WTC11 (cell line): ENCODE measurements around the gene TMEM214. TPM values are rescaled to one million over a fixed set of nuclear protein-coding genes. Genes with fewer than 3 reads are reported as not detected.

ENCODE experiments used
- ATAC-seq: fragments of 200-7000 bp; cut with Tn5 transposase; 2 replicates; pipeline ENCODE4 v1.10.0; 2021; ENCODE audit warnings: mild to moderate bottlenecking, moderate library complexity
- CTCF ChIA-PET: fragments of 300-600 bp; sonication (Branson Sonifier 250); formaldehyde crosslinking; loops from one replicate; lab custom pipeline; 2021; ENCODE audit warnings: antibody characterized with exemption; lab: Charles Lee
- POLR2A ChIA-PET: fragments of 350-600 bp; sonication (Branson Sonifier 250); formaldehyde crosslinking; loops from one replicate; lab custom pipeline; 2021; ENCODE audit warnings: antibody characterized with exemption; lab: Charles Lee
- DNase-seq: peaks from one replicate; pipeline ENCODE4 v3.0.0; 2021; ENCODE audit warnings: low spot score
- H3K27ac Mint-ChIP-seq: 2 replicates; pipeline ENCODE4 v1.8.0; 2021; ENCODE audit warnings: mixed read lengths
- H3K27me3 Mint-ChIP-seq: 2 replicates; pipeline ENCODE4 v1.8.0; 2021; ENCODE audit warnings: low read depth, mild to moderate bottlenecking, moderate library complexity, mixed read lengths
- H3K36me3 Mint-ChIP-seq: 2 replicates; pipeline ENCODE4 v1.8.0; 2021; ENCODE audit warnings: mixed read lengths
- H3K4me1 Mint-ChIP-seq: 2 replicates; pipeline ENCODE4 v1.8.0; 2022; ENCODE audit warnings: mixed read lengths
- H3K4me3 Mint-ChIP-seq: 2 replicates; pipeline ENCODE4 v1.8.0; 2021; ENCODE audit warnings: mild to moderate bottlenecking, moderate library complexity, mixed read lengths
- H3K9me3 Mint-ChIP-seq: 2 replicates; pipeline ENCODE4 v1.8.0; 2021; ENCODE audit warnings: mixed read lengths
- CREM ChIP-seq: sonication (generic); formaldehyde crosslinking; IDR thresholded peaks from 2 replicates; pipeline ENCODE4 v1.8.1; 2022; ENCODE audit warnings: mild to moderate bottlenecking, missing genetic modification reagents, moderate library complexity
- FOXP4 ChIP-seq: sonication (generic); formaldehyde crosslinking; IDR thresholded peaks from 2 replicates; pipeline ENCODE4 v1.8.0; 2022; ENCODE audit warnings: mild to moderate bottlenecking, missing genetic modification reagents
- IRF2 ChIP-seq: sonication (generic); formaldehyde crosslinking; IDR thresholded peaks from 2 replicates; pipeline ENCODE4 v1.8.0; 2022; ENCODE audit warnings: low read depth, missing genetic modification reagents, borderline replicate concordance
- MAX ChIP-seq: sonication (generic); formaldehyde crosslinking; IDR thresholded peaks from 2 replicates; pipeline ENCODE4 v1.8.0; 2022; ENCODE audit warnings: mild to moderate bottlenecking, missing genetic modification reagents
- PRDM15 ChIP-seq: sonication (generic); formaldehyde crosslinking; IDR thresholded peaks from 2 replicates; pipeline ENCODE4 v1.8.0; 2022; ENCODE audit warnings: missing genetic modification reagents
- total RNA-seq: library from RNA; stranded (reverse); gene quantifications from 3 replicates; pipeline ENCODE4 v1.2.3, GENCODE V29; 2021
- TF ChIP-seq, protein P1 (sequence below): sonication (generic); formaldehyde crosslinking; IDR thresholded peaks from 2 replicates; pipeline ENCODE4 v1.8.1; 2023; ENCODE audit warnings: mild to moderate bottlenecking, moderate library complexity, missing genetic modification reagents
- TF ChIP-seq, protein P2 (sequence below): sonication (generic); formaldehyde crosslinking; IDR thresholded peaks from 2 replicates; pipeline ENCODE4 v1.8.0; 2023; ENCODE audit warnings: missing genetic modification reagents, mild to moderate bottlenecking, borderline replicate concordance
- TF ChIP-seq, protein P3 (sequence below): sonication (generic); formaldehyde crosslinking; IDR thresholded peaks from 2 replicates; pipeline ENCODE4 v1.8.0; 2022; ENCODE audit warnings: mild to moderate bottlenecking, missing genetic modification reagents

The TMEM214 gene
- total RNA-seq, 1 experiment from 2014 or later, result 57.1 TPM

GRCh38 chr2:27071277-27071989 lies 38.7 kb downstream of the TMEM214 start, which contains the start of gene OST4 (continued):
- TF ChIP-seq PRDM15 (CRISPR knock-in tag) (no peak), FOXP4 (CRISPR knock-in tag) (peak; percentile 66; the same call in 1 of the 2 replicates), CREM (CRISPR knock-in tag) (peak; percentile 85; the same call in 1 of the 2 replicates)

GRCh38 chr2:27071990-27072830 lies 39.4 kb downstream of the TMEM214 start:
- Mint-ChIP-seq H3K9me3 (no peaks in the 10 kb centered on the region), H3K27me3 (peaks cover 7% of the 10 kb centered on the region), H3K27ac (peak overlapping the region; percentile 84), H3K4me3 (peak overlapping the region; percentile 94), H3K4me1 (peaks cover 11% of the 10 kb centered on the region), H3K36me3 (peaks cover 28% of the 10 kb centered on the region)
- DNase-seq (peak; percentile 57), ATAC-seq (peak; percentile 69)
- CTCF ChIA-PET, result interaction anchor here (0.6 to 4.5 kb wide), 16 partner anchors 9 to 226 kb away, joined by 3 to 50 read pairs (median 6); partner anchors contain the start of genes AGBL5, KHK and PREB
- POLR2A ChIA-PET, result interaction anchor here (1.0 to 3.2 kb wide), 9 partner anchors 9 to 140 kb away, joined by 3 to 27 read pairs (median 5); partner anchors contain the start of genes AGBL5, KHK, SLC5A6 and TMEM214
- TF ChIP-seq, protein P1, sequence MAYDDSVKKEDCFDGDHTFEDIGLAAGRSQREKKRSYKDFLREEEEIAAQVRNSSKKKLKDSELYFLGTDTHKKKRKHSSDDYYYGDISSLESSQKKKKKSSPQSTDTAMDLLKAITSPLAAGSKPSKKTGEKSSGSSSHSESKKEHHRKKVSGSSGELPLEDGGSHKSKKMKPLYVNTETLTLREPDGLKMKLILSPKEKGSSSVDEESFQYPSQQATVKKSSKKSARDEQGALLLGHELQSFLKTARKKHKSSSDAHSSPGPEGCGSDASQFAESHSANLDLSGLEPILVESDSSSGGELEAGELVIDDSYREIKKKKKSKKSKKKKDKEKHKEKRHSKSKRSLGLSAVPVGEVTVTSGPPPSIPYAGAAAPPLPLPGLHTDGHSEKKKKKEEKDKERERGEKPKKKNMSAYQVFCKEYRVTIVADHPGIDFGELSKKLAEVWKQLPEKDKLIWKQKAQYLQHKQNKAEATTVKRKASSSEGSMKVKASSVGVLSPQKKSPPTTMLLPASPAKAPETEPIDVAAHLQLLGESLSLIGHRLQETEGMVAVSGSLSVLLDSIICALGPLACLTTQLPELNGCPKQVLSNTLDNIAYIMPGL (CRISPR knock-in tag), result peak; percentile 17; the same call in 1 of the 2 replicates
- TF ChIP-seq MAX (CRISPR knock-in tag) (peak; percentile 28; the same call in 1 of the 2 replicates), IRF2 (no peak)
- TF ChIP-seq, protein P2, sequence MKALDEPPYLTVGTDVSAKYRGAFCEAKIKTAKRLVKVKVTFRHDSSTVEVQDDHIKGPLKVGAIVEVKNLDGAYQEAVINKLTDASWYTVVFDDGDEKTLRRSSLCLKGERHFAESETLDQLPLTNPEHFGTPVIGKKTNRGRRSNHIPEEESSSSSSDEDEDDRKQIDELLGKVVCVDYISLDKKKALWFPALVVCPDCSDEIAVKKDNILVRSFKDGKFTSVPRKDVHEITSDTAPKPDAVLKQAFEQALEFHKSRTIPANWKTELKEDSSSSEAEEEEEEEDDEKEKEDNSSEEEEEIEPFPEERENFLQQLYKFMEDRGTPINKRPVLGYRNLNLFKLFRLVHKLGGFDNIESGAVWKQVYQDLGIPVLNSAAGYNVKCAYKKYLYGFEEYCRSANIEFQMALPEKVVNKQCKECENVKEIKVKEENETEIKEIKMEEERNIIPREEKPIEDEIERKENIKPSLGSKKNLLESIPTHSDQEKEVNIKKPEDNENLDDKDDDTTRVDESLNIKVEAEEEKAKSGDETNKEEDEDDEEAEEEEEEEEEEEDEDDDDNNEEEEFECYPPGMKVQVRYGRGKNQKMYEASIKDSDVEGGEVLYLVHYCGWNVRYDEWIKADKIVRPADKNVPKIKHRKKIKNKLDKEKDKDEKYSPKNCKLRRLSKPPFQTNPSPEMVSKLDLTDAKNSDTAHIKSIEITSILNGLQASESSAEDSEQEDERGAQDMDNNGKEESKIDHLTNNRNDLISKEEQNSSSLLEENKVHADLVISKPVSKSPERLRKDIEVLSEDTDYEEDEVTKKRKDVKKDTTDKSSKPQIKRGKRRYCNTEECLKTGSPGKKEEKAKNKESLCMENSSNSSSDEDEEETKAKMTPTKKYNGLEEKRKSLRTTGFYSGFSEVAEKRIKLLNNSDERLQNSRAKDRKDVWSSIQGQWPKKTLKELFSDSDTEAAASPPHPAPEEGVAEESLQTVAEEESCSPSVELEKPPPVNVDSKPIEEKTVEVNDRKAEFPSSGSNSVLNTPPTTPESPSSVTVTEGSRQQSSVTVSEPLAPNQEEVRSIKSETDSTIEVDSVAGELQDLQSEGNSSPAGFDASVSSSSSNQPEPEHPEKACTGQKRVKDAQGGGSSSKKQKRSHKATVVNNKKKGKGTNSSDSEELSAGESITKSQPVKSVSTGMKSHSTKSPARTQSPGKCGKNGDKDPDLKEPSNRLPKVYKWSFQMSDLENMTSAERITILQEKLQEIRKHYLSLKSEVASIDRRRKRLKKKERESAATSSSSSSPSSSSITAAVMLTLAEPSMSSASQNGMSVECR (CRISPR knock-in tag), result peak; percentile 21; the same call in 1 of the 2 replicates
- TF ChIP-seq, protein P3, sequence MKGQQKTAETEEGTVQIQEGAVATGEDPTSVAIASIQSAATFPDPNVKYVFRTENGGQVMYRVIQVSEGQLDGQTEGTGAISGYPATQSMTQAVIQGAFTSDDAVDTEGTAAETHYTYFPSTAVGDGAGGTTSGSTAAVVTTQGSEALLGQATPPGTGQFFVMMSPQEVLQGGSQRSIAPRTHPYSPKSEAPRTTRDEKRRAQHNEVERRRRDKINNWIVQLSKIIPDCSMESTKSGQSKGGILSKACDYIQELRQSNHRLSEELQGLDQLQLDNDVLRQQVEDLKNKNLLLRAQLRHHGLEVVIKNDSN, result 0 out of 2 replicates have a peak, but pooled peaks have one; percentile 17
- TF ChIP-seq, all 79 proteins: peak for 4
